ENCODE results near the gene SCFD2.

The SCFD2 gene

GRCh38 chr4:53019485-53020382 is 346.1 kb downstream of the SCFD2 start:
- DNase-seq (ENCODE audit: low read depth in 1 of 2, low spot score in 1 of 2), result no peak

DNA sequence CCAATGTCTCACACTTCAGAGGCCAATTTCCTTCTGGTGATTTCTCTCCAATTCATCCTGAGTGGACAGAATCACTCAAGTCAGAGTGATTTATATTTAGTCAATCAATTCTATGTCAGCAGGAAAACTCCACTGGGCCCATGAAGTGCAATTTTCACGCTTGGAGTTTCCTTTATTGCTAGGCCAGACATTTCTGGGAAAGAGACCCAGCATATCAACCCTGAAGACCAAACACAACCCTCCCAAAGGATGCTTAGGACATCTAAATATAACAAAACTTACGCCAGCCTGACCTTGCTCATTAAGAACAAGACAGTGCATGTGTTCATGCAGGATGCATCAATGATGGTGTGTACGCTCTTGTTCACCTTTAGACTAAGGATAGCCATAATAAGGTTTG is 347.4 kb downstream of the SCFD2 start:
- no peak for DNase-seq (ENCODE audit: low read depth in 1 of 2, low spot score in 1 of 2)

GRCh38 chr4:53016099-53016820 is 349.6 kb downstream of the SCFD2 start:
- no peak for DNase-seq (ENCODE audit: low read depth in 1 of 2, low spot score in 1 of 2)

DNA sequence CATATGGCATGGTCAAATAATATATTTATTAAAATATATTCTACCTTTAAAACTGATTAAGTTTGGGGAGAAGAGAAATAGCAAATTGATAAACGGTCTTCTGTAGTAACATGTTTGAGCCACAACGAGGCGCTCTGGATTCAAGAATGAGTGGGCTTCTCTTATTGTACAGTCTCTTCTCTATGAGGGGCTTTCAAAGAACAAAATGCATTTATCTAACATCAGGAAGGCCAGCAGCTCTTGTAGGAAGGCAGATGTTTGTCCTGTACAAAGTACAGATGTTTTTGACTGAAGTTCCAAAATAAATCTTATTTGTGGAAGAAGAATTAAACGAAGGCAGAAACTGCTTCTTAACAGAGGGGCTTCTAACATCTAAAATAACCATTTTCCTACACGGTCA is 350.2 kb downstream of the SCFD2 start:
- no peak for DNase-seq (ENCODE audit: low read depth in 1 of 2, low spot score in 1 of 2)

DNA sequence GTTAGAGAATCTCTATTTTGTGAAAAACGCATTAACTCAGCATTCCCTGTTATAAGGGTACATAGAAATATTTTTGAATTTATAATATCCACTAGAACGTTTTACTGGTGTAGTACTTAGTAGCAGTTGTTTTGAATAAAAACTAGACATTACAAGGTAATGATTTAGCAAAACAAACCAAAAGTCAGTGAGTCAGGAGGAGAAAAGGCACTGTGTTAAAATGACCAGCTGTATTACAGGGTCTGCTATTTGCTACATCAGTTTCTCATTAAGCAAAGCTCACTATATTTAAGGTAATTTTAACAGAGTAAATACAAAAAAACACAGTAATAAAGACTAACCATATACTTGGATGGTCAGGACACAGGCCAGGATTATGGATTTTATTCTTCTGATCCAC is 351.0 kb downstream of the SCFD2 start:
- DNase-seq (ENCODE audit: low read depth in 1 of 2, low spot score in 1 of 2), result no peak

DNA sequence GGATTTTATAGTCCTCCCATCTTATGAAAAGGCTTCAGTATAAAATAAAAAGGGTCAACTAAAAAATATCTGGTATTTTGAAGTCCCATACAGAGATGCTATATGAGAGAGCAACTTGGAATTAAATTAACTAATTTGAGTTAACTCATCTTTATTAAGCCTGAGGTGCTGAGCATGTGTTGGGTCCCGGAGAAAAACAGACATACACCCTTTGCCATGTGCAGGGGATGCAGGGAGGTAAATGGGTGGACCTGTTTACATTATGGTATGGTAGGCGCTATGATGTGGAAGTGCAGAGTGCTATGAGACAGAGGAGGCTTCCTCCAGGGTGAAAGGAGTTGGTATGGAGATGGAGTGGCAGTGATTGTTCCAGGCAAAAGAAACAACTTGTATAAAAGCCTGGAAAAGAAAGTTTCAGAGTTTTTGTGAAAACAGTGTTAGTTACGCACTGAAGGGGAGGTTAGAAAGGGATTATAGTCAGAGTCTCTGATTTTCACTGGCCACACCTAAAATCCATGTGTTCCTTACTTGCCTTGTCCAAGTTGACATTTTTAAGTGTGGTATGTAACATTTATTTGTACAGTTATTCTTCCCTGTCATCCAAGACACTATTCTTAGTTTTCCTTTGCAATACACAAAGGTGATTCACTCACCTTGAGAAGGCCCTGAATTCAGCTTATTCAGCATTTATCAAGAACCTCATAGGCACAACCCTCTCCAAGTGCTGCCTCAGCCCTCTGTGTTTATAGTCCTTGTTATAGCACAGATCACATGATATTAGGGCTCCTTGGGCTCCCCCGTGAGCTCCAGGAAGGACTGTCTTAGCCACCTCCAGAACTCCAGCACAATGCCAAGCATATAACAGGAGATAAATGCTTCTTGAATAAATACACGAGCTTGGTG is 351.7 kb downstream of the SCFD2 start:
- DNase-seq (ENCODE audit: low read depth in 1 of 2, low spot score in 1 of 2), result no peak

- no peak for DNase-seq (ENCODE audit: low read depth in 1 of 2, low spot score in 1 of 2)
Observed at GRCh38 chr4:53012738-53013137, 353.1 kb downstream of the SCFD2 start.

GRCh38 chr4:53011259-53011905 is 354.5 kb downstream of the SCFD2 start:
- no peak for DNase-seq (ENCODE audit: low read depth in 1 of 2, low spot score in 1 of 2)

DNA sequence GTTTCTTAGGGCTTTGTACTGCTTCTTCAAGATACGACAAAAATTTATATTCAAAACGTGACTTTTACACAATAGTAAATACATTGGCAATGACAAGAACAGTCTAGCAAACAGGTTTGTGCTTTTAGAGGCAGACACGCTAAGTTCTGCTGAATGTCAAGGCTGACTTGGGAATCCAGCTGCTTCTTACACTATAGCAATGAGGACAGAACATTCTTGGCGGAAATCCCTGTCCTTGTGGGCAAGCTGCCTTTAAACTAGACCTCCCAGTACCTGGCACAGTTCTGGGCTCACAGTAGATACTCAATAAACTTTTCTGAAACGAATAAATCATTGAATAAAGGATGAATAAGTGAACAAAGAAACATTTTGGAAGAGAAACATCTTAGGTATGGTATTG is 355.5 kb downstream of the SCFD2 start:
- no peak for DNase-seq (ENCODE audit: low read depth in 1 of 2, low spot score in 1 of 2)

DNA sequence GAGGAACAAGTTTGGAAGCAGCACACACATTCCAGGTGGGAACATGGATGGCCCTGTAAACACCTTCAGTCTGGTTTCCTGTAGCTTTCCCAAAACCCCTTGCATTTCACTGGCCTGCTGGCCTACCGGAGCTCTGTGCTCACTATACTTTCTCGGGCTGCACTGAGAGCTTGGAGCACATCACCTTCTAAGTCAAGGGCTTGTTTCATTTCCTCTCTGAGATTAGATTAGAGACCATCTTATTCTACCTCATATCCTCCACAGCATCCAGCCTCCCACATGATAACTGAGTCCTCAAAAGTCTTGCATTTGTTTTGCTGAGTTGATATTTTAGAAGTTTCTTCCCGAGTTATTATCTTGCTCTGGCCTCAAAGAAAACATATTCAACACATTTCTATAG is 356.0 kb downstream of the SCFD2 start:
- DNase-seq (ENCODE audit: low read depth in 1 of 2, low spot score in 1 of 2), result no peak

DNA sequence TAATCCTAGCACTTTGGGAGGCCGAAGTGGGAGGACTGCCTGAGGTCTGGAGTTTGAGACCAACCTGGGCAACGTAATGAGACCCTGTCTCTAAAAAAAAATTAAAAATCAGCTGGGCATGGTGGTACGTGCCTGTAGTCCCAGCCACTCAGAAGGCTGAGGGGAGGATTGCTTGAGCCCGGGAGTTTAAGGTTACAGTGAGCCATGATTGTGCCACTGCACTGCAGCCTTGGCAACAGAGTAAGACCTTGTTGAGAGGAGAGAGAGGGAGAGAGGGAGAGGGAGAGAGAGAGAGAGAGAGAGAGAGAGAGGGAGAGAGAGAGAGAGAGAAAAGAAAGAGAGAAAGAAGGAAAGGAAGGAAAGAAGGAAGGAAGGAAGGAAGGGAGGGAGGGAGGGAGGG is 358.8 kb downstream of the SCFD2 start:
- no peak for DNase-seq (ENCODE audit: low read depth in 1 of 2, low spot score in 1 of 2)

DNA sequence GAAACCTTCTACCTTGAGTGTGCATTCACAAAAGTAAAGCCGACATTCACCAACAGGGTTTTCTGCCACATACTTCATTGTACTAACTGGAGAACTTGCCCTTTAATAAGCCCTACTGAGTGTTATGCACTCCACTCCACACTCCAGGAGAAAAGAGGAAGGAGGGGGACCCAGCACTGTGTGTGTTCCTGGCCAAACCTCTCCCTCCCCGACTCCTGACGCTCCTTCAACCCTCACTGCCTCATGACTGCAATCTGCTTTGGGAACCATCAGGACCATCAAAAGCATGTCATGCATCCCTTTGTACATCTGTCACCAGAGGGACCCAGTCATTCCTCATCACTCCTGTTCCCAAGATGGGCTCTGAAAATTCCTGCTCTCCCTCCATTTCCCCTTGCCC is 360.1 kb downstream of the SCFD2 start:
- no peak for DNase-seq (ENCODE audit: low read depth in 1 of 2, low spot score in 1 of 2)

DNA sequence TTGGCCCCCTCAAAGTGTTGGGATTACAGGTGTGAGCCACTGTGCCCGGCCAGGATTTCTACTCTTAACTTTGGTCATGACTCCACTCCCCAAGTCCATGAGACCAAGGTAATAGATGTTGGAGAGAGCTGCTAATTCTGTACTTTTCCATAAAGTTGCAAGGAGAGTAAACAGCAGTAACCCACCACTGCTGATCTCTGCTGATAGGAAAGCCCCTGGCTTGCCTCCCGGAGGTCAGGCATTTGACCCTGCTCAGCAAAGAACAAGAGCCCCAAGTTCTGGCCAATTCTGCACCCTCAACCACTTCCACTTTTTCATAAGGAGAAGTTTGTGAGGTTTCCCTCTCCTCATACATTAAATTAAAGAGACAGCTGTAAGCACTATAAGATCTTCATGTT is 360.7 kb downstream of the SCFD2 start:
- DNase-seq (ENCODE audit: low read depth in 1 of 2, low spot score in 1 of 2), result no peak

GRCh38 chr4:53004497-53005148 is 361.2 kb downstream of the SCFD2 start:
- no peak for DNase-seq (ENCODE audit: low read depth in 1 of 2, low spot score in 1 of 2)

DNA sequence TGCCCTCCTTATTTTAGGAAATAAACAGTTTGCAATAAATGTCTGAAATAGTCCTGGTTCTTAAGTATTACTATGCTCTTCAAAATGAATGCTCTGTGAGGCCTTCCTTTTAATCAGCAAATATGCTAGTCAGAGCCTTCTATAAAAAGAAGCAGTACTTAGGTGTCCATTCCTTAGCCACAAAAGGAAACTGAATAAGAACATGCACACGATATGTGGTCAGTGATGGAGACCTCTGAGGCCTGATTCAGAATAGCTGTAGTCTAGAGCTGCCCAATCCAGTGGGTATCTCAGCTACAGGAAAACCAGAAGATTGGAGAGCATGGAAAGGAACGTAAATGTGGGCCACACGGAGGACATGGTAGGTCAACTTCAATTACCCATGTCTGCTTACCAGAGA is 361.9 kb downstream of the SCFD2 start:
- no peak for DNase-seq (ENCODE audit: low read depth in 1 of 2, low spot score in 1 of 2)

- DNase-seq (ENCODE audit: low read depth in 1 of 2, low spot score in 1 of 2), result no peak
Observed at GRCh38 chr4:53000560-53000959, 365.3 kb downstream of the SCFD2 start.

DNA sequence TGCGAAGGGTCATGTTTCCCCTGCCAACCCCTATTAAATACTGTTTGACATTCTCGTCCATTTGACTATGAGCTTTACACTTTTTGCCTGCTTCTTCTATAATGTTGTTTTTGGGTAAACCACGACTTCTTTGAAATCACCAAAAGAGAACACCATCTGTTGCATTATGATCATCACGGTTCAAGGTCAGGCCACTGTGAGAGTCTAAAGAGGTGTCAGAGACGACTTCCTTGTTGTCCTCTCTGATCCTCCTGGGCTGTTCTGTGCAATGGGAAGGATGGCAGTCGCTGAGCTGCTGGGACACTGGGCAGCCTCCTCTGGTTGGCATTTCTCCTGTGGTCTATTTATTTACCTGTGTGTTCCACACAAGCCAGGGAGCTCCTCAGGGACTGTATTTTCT is 366.2 kb downstream of the SCFD2 start:
- DNase-seq (ENCODE audit: low read depth in 1 of 2, low spot score in 1 of 2), result no peak

GRCh38 chr4:52998413-52998812 is 367.4 kb downstream of the SCFD2 start:
- no peak for DNase-seq (ENCODE audit: low read depth in 1 of 2, low spot score in 1 of 2)

DNA sequence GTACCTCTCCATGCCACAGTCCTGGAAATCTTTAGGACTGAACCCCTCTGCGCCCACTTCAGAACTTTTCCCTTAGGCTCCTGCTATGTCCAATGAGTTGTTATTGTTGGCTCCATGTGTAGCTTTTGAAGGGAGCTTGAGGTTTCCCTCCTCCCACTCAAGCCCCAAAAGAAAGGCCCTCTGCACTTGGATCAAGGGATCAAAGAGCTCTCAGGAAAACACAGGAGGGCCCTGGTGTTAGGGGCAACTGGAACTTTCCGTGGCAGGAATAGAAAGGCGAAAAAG is 368.8 kb downstream of the SCFD2 start:
- no peak for DNase-seq (ENCODE audit: low read depth in 1 of 2, low spot score in 1 of 2)

GRCh38 chr4:52996261-52997131 is 369.4 kb downstream of the SCFD2 start:
- DNase-seq (ENCODE audit: low read depth in 1 of 2, low spot score in 1 of 2), result no peak

Measured in activated CD4-positive, alpha-beta T cell treated with anti-CD3 and anti-CD28 coated beads, Interleukin-2, amount 50 U/mL, for 24 hours (primary cell).